Endometrium (tissue), 2 donors: ENCODE results near the gene GFI1B.
"Not testable (repeated sequence)": the region's sequence is repeated elsewhere in the genome, so short reads cannot be mapped to it uniquely, and the experiment has no call there.

Experiments used
- FAIRE-seq: peaks from 2 replicates; lab custom pipeline; 2012; peaks lifted over from hg19 to GRCh38; lab: Jason Lieb, UNC
- donor health status: control.
- donor health status: control.

The GFI1B gene

DNA sequence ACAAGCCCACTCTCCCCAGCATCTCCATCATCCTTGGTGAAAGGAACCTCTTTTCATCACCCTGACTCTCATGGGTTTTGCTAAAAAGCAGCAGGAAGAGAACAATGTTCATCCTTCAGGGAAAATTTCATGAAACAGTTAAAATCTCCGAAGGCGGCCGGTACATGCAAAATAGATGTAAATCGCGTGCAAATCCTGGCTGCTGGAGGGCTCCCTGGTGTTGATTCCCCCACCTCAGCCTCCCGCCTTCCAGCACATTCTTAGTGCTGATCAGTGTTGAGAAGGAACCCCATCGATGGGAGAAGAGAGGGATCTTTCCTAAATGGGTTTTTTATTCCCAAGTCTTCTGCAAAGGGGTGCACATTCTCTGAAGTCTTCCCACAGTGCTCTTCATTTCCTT is 8.7 kb upstream of the GFI1B start:
- FAIRE-seq = no peak

DNA sequence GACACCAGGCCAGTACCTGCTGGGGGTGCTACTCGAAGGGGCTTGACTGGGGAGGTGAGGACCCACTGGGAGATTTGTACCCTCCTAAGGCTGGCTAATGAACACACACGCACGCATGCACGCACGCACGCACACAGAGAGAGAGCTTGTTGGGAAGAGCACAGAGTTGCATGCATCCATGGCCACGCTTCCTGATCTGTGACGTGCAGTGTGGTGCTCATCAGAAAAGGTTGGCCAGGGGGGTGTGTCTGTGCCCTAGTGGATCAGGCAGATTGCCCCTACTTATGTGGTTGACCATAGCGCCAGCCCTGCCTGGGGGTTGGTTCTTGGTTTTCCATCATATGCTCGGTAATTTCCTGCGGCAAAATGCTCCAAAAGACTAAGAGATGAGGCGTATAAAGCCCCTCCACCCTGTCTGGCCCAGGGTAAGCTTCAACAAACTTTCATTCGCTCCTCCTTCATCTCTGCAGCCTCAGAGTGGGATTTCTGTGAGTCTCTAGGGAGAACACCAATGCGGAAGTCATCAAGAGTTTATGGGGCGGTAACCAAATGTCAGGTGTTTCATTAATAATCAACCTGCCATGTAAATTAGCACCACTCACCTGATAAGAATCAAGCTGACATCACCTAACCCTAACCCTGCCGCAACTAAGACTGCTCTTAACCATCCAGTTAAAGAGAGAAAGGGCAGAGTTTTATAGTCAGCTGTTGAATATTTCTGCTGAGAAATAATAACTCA is 8.0 kb upstream of the GFI1B start:
- FAIRE-seq = no peak

DNA sequence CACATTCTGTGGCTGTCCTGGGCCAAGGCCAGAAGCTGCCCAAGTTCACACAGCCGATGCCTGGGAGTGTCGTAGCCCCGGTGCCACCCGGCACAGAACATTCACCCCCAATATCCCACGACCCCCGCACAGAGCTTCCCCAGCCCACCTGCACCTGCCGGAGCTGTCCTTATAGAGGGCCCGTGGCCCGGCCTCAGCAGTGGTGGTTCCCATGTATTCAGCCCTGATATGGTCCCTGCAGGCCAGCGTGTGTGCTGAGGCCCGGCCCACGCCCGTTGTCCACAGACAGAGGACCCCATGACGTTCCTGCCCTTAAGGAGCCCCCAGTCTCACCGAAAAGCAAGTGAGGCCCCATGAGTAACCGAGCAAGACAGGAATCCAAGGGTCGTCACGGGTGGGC is 5.3 kb upstream of the GFI1B start:
- FAIRE-seq = no peak

DNA sequence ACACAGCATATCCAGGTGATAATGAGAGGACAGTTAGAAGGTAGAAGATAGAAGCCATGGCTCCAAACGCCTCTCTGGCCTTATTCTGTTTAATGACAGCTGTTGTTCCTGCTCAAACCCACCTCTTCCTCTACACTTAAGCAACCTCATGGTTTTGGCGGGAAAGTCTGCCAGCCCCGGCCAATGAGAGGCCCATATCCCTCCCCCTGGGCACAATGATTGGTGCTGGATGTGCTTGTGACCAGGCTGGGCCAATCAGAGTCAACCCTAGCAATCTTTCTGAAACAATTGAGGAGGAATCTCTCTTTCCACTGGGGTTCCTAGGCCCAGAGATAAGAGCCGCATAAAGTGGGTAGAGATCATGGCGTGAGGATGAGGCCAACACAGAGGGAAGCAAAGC is 4.8 kb upstream of the GFI1B start:
- FAIRE-seq = no peak

DNA sequence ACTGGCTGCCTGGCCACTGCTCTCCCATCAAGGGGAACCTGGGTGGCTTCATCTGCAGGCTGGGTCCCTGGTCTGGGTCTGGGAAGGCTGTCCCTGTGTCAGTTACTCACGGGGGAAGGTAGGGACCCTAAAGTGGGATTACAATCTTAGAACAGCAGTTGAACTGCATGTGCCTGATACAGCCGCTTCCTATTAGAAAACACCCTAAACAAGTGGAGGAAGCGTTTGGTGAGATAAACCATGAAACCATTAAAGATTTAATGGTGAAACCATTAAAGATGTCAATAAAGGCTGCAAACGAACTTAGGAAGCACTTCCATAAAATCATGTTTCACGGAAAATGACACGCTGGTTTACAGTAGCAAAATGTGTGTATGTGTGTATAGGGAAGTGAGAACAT is 2.5 kb upstream of the GFI1B start:
- FAIRE-seq = no peak

DNA sequence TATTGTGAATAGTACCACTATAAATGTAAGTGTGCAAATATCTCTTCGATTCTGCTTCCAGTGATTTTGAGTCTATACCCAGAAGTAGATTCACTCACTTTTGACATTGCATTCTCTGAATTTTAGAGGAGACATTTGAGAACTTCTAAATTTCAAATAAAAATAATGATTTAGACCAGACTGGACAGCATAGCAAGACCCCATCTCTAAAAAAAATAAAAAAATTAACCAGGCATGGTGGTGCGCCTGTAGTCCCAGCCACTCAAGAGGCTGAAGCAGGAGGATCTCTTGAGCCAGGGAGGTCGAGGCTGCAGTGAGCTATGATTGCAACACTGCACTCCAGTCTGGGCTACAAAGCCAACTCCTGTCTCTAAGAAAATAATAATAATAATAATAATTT is 1.9 kb upstream of the GFI1B start:
- FAIRE-seq = no peak

DNA sequence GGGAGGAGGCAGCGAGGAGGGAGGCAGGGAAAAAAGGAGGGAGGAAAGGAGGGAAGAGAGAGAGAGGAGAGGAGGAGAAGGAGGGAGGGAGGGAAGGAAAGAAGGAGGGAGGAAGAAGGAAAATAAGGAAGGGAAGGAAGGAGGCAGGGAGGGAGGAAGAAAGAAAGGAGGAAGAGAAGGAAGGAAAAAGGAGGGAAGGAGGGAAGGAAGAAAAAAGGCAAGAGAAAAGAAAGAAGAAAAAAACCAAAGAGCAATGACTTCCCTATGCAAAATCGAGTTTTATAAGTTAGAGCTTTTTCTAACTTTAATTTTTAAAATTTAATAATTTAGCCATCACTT is 413 bp upstream of the GFI1B start:
- no peak for FAIRE-seq

DNA sequence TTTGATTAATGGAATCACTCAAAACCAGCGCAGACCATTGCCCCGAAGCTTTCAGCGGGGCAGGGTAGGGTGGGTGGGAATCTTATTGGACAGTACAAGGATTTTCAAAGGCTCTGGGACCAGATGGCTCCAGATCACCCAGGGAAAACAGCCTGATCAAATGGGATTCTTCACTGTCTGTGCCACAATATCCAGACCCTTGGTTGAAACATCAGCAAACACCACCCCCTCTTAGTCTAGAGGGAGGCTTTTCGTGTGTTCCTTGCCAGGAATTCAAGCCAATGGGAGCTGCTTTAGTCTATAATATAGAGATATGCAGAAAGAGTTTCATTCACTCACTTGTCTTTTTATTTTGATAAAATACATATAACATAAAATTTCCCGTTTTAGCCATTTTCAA is 1.7 kb downstream of the GFI1B start:
- no peak for FAIRE-seq

DNA sequence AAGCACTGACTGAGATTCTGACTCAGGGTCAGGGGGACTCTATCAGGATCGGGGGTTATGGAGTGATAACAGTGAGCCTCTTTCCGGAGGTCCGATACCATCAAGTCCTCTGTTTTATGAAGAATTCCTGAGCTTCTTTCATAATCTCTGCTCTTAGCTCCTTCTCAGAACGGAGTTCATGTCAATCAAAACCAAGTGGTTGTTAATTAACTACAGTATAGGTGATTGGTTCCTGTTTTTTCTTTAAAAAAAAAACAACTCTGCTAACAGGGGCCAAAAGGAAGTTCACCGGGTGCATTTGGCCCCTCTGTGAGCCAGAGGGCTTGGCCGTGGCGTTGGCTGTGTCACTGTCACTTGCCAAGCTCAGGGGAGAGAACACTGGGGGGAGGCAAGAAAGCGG is 4.0 kb downstream of the GFI1B start:
- no peak for FAIRE-seq

DNA sequence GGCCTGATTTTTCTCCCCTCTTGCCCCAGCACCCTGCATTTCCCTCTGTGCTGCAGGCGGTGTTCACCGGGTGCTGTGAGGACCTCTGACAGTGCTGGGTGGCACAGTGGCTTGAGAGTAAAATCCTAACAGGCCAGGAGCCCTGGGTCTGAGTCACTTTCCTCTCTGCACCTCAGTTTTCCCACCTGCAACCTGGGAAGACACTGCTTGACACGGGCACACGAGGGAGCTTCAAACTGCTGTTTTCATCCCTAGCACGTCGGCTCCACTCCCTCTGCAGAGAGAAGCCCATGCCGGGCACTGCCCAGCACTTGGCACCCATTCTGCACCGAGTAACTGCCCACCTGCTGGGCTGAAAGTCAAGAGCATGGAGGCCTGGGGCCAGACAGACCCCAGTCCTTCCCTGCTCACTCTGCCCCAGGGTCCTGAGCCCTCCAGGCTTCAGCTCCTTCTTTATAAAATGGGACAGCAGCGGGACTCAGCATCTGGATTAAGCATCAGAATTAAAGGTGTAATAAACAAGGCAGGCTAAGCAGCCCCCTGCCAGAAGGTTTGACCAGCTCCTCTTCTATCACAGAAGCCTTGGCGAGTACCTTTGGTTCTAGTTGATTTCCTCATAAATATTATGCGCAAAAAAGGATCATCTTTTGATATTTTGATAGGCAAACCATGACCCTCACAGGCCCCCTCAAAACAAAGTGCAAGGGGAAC is 5.2 kb downstream of the GFI1B start:
- no peak for FAIRE-seq

DNA sequence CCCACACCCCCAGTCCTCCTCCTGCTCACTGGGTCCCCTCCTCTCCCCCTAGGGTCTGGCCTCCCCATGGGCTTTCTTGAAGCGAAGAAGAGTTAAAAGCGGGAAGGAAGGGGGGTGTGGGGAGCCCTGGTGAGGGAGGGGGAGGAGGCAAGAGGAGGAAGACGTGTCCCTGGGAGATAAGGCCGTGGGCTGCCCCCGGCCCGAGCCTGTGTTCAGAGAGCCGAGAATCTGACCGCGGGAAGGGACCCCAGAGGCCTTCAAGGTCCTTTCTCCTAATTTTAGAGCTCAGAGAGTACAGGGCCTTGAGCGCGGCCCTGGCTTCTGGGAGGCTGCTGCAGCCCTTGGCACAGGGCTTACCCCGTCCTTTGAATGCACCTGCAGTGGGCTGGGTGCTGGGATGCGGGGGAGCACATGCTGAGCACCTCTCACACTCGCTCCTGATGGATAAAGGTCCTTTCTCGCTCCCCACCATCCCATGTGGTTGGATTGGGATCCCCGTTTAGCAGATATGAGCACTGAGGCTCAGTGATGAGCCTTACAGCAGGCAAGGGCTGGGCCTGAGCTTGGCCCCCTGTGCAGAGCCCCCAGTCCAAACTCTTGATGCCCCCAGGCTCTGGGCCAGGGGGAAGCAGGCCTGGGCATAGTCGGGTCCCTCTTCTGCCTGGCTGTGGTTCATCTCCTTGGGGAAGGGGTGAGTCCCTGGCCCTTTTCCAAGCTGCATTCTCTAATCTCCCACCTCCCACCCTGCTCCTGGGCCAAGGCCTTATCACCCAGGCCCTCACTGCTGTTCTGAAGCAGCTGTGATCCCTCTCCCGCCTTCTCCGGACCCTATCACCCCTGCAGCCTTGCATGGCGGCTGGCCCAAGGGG is 5.9 kb downstream of the GFI1B start:
- FAIRE-seq = no peak

DNA sequence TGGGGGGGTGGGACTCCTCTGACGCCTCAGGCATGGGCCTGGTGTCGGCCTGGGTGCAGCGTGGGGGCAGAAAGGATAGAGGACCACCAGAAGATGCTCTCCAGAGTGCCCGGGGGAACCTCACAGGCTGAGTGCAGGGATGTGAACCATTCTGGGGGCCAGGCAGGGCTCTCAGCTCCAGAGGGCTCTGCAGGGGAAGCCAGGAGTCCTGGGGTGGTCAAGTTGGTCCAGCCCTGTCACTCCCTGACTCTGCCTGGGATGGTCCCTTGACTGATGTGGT is 6.5 kb downstream of the GFI1B start:
- no peak for FAIRE-seq

DNA sequence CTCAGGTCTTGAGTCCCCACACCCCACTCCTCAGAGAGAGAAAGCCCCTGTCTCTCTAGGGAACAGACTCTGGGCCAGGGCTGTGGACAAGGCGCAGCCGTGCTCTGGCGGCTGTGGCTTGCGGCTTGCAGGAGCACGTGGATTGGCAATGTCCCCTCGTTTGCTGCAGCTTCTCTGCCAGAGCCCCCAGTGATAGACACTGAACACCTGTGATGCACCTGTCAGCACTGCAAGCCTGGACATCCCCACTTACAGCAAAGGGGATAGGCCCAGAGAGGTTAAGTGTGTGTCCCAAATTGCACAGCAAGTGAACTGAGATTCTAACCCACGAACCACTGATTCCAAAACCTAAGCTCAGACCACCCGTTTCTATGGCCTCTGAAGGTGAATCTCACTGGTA is 7.0 kb downstream of the GFI1B start:
- no peak for FAIRE-seq

DNA sequence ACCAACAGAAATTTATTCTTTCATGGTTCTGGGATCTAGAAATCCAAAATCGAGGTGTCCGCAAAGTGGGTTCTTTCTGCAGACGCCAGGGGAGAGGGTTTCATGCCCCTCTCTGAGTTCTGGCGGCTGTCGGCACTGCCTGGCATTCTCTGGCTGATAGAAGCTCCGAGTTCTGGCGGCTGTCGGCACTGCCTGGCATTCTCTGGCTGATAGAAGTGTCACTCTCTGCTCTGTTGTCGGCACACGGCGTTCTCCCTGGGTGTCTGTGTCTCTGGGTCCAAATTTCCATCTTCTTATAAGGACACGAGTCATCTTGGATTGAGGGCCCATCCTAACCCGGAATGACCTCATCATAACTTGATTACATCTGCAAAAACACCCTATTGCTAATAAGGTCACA is 7.6 kb downstream of the GFI1B start:
- FAIRE-seq = no peak

DNA sequence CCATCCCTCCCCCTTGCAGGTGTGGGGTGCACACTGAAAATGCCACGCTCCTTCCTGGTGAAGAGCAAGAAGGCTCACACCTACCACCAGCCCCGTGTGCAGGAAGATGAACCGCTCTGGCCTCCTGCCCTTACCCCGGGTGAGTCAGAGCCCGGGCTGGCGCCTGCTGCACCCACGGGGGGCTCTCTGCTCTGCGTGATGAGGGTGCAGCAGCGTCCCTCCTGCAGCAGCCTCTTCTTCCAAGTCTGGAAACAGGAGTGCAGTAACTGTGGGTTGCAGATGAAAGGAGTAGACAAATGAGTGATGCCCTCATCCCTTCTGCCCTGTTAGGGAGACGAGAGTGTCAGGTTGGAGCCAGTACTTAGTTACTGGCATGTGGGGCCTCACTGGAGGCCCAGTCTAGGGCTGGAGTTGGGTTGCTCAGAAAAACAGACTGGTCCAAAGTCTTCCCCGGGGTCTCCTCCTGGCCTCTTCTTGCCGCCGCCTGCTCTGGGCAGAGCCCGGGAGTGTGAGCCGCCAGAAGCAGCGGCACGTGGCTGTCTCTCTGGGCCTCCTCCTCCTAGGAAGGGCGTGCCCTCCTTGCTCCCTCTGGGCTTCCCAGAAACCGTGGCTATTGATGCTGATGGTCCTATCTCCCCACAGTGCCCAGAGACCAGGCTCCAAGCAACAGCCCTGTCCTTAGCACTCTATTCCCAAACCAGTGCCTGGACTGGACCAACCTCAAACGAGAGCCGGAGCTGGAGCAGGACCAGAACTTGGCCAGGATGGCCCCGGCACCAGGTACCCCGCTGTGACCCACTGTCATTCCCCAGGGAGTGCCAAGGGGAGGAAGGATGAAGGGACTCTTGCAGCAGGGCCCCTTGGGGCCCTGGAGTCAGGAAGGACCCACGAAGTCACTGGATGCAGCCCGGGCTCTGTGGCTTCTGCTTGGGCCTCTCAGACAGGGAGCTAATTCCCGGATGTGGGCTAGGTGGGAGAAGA is 8.4 kb downstream of the GFI1B start:
- no peak for FAIRE-seq

DNA sequence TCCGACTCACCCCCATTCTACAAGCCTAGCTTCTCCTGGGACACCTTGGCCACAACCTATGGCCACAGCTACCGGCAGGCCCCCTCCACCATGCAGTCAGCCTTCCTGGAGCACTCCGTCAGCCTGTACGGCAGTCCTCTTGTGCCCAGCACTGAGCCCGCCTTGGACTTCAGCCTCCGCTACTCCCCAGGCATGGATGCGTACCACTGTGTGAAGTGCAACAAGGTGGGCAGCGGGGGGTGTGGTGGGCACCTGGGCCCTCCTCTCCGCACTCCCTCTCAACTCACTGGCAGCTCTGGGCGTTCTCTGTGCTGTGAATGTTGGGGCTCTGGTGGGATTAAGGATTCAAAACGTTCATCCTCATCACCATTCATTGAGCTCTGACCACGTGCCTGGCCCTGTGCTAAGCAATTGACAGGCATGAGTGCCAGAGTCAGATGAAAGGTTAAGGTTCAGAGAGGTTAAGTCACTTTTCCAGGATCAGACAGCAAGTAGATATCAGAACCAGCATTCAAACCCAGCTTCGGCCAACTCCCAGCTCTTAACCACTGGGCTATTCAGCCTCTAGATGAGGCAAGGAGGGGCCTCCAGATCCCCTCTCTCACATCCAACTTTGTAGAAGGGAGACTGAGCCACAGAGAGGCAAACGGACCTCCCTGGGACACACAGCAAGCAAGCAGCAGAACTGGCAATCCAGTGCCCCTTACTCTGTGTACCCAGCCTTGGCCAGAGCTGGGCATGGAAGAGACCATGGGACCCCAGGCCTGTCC is 9.9 kb downstream of the GFI1B start:
- FAIRE-seq = no peak

DNA sequence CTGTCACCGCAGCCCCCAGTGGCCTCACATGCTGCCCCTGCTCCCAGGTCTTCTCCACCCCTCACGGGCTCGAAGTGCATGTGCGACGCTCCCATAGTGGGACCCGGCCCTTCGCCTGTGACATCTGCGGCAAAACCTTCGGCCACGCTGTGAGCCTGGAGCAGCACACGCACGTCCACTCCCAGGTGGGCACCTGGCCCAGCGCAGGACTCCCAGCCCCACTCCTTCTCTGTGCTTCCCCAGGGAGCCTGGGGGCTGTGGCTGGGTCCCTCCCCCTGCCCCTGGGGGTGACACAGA is 10.5 kb downstream of the GFI1B start:
- FAIRE-seq = no peak

DNA sequence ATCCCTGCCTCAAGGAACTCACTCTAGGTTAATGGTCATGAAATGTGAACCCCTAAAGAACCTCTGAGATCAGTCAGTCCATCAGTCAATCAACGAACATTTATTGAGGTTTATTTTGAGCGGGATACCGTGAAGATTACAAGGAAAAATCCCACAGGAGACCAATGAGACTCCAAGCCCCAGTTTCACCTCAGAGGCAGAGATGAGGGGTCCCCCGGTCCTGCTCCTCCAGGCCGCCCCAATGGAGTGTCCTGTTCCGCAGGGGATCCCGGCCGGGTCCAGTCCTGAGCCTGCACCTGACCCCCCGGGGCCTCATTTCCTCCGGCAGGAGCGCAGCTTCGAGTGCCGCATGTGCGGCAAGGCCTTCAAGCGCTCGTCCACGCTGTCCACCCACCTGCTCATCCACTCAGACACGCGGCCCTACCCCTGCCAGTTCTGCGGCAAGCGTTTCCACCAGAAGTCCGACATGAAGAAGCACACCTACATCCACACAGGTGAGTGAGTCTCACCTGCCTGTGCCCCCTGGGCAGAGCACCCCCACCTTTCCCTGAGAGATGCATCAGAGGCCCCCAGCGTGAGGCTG is 11.0 kb downstream of the GFI1B start:
- FAIRE-seq = no peak

DNA sequence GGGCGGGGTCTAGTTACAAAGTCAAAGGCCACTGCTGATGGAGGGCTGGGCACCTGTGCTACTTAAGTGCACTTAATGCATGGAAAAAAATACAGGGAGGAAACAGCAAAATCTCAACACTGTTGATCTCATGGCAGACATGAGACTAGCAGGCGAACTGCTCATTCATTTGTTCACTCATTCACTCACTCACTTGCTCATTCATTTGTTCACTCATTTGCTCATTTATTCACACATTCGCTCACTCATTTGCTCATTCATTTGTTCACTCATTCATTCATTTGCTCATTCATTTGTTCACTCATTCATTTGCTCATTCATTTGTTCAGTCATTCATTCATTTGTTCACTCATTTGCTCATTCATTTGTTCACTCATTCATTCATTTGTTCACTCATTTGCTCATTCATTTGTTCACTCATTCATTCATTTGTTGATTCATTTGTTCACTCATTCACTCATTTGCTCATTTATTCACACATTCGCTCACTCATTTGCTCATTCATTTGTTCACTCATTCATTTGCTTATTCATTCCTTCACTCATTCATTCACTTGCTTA is 11.6 kb downstream of the GFI1B start:
- not testable (repeated sequence) for FAIRE-seq

DNA sequence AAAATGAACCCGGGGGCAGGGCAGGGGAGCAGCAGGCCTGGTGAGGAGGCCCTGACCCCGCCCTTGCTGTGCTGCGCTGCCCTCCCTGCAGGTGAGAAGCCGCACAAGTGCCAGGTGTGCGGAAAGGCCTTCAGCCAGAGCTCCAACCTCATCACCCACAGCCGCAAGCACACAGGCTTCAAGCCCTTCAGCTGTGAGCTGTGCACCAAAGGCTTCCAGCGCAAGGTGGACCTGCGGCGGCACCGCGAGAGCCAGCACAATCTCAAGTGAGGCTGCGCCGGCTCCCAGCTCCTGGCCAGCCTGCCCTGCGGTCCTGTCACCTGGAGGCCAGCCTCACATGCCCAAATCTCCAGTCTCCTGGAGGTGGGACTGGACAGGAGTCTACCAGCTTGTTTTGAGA is 12.3 kb downstream of the GFI1B start:
- no peak for FAIRE-seq
